Raji (cell line): ENCODE results near the gene TMEM123.

Experiments used
- POLR2A ChIP-seq: IDR thresholded peaks from 2 replicates; pipeline ENCODE4 v1.6.1; 2011; ENCODE audit warnings: low read depth, low read length, control low read depth; ENCODE audit not compliant: insufficient read depth

Gene TMEM123

DNA sequence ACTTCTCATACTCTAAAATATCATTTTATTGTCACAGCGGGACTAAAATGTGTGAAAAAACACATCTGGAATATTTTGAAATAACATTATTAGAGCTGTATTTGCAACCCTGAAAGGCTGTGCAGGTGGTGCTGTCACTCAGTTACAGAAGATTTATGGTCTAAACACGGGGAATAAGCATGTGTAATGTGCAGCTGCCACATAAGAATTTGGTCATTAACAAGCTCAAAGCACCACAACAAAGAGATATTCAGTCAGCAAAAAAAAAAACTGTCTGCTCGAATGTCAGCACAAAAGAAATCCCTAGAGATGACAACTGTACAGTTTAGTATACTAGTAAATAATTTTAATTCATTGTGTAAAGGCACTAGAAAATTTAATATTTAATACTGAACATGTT is 31.3 kb downstream of the TMEM123 start:
- no peak for TF ChIP-seq POLR2A

DNA sequence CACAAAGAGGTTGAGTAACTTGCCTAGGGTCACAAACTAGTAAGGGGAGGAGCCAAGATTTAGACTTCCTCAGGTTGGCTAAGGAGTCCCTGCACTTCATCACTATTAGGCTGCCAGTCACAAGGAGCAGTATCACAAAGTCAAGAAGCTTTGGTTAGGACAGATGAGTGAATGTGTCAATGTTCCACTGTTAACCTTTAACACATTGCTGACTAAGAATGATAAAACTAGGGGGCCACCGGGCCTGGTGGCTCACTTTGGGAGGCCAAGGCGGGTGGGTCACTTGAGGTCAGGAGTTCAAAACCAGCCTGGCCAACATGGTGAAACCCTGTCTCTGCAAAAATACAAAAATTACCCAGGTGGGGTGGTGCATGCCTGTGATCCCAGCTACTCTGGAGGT is 32.0 kb downstream of the TMEM123 start:
- no peak for TF ChIP-seq POLR2A

DNA sequence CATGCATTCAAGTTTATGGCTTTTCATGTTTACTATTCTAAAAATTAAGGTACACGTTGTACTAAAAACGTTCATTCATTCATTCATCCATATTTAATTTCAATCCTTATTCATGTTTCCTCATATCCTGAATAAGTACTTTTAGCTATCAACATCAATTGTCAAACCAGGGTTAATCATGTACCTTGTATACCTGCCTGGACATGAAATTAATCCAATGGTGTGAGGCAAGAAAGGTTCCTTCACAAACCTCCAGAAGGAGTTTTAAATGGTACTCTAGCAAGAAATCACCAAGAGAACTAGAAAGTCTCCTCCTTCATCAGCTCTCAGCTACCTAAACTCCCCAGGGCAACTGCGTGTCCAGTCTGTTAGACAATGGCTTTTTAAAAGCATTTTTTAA is 33.4 kb downstream of the TMEM123 start:
- TF ChIP-seq POLR2A: no peak

DNA sequence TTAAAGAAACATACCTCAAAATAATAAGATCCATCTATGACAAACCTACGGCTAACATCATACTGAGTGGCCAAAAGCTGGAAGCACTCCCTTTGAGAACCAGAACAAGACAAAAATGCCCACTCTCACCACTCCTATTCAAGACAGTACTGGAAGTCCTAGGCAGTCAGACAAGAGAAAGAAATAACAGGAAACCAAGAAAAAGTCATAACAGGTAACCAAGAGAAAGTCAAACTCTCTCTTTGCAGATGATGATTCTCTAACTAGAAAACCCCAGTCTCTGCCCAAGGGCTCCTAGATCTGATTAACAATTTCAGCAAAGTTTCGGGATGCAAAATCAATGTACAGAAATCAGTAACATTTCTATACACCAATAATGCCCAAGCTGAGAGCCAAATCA is 35.6 kb downstream of the TMEM123 start:
- no peak for TF ChIP-seq POLR2A

DNA sequence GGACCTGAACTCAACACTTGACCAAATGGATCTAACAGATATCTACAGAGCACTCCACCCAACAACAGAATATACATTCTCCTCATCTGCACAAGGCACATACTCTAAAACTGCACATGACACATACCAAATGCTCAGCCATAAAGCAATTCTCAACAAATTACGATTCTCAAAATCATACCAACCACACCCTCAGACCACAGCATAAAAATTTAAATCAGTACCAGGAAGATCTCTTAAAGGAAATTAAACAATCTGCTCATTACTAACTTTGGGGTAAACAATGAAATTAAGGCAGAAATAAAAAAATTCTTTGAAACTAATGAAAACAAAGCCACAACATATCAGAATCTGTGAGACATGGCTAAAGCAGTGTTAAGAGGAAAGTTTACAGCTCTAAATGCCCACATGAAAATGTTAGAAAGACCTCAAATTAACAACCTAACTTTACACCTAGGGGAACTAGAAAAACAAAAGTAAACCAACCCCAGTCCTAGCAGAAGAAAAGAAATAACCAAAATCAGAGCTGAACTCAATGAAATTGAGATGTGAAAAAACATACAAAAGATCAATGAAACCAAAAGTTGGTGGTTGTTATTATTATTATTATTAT is 37.2 kb downstream of the TMEM123 start:
- TF ChIP-seq POLR2A: no peak

DNA sequence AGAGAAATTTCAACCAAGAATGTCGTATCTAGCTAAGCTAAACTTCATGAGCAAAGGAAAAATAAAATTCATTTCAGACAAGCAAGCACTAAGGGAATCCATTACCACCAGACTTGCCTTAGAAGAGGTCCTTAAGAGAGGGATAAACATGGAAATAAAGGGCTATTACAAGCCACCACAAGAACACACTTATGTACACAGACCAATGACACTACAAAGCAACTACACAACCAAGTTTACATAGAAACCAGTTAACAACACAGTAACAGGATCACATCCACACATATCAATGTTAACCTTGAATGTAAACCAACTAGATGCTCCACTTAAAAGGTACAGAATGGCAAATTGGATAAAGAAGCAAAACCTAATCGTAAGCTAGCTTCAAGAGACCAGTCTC is 38.0 kb downstream of the TMEM123 start:
- TF ChIP-seq POLR2A: no peak

DNA sequence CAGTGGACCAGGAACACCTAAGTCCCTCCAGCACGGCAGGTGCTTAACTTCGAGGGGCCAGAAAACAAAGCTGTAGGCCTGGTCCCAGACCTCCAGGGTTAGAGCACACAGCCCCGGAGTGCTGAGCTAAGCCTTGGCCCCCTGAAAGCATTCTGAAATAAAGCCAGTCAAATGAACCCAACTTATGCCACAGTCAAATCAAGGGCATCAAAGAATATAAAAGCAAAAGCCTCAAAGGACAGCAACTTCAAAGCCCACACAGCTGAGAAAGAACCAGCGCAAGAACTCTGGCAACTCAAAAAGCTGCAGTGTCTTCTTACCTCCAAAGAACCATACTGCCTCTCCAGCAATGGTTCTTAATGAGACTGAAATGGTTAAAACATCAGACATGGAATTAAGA is 39.1 kb downstream of the TMEM123 start:
- no peak for TF ChIP-seq POLR2A

DNA sequence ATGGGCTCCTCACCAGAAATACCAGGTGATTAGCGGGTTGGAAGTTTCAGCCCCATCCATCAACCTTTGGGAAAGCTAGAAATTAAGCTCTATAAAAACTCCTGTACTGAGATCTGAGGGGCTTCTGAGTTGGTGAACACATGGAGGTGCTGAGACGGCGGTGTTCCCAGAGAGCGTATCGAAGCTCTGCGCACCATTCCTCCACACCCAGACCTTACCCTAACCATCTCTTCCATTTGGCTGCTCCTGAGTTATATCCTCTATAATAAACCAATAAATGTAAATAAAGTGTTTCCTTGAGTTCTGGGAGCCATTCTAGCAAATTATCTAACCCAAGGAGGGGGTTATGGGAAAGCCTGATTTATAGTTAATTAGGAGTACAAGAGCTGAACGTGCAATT is 41.4 kb downstream of the TMEM123 start:
- no peak for TF ChIP-seq POLR2A

DNA sequence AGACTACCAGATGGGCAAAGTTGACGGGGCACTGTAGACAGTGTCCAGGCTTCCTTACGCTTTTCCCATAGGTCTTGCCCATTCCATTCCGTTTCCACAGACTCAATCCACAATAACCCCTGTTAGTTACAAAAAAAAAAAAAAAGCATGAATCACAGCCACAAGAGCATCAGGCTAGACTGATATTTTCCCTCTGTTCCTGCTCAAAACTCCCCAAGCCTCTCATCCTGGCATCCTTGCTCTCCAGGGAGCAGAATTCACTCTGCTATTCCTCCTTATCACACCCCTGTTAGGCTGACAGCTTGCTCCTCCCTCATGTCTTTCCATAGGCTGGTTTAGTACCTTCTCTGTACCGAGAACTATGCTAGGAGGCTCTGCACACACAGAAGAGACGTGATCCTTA is 42.2 kb downstream of the TMEM123 start:
- TF ChIP-seq POLR2A: no peak

DNA sequence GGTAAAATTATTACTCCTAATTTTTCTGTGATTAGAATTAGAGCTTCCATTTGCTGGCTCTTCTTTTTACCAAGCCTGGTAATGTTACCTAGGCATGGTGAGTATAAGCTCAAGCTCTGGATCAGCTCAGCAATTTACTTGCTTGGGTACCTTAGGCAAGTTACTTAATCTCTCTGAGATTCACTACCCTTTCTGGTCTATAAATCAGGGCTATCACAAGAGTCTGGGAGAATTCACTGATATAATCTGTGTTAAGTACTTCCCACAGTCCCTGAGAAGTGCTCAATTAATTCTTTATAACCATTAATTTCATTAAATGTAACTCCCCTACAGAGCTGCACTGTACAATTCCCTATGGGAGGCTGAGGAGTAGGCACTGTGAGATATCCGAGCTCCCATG is 44.2 kb downstream of the TMEM123 start:
- TF ChIP-seq POLR2A: no peak

DNA sequence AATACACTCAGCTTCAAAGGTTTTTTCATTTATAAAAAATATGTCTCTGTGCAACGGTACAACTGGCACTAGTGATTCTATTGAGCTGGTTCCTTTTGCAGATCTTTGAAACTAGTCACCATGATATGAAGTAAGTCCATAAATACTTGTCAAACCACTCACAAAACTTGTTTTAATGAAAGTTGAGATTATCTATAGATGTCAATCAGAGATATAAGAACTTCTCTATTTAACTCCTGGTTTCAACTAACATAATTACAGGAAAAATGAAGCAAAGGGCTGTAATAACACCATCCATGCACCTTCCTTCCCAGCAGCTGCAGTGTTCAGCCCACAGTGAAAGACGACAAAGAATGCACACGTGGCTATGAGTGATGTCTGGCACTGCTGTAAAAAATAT is 44.7 kb downstream of the TMEM123 start:
- no peak for TF ChIP-seq POLR2A

DNA sequence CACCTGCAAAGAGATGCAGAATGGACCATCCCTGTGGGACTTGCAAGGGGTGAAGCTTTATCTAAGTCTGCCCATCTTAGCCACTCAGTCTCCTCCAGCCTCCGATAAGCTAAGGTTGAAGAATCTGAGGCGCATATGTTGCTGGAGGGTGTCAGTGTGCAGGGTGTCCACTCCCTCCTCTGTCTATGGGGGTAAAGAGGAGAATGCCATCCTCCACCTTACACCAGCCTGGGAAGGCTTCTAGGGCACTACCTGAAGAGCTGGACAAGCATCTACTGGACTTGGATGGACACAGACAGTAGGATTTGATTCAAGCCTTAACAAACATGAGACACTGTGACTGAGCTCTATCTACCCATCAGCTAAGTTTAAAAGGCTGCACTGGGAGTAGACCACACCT is 46.5 kb downstream of the TMEM123 start:
- TF ChIP-seq POLR2A: no peak

DNA sequence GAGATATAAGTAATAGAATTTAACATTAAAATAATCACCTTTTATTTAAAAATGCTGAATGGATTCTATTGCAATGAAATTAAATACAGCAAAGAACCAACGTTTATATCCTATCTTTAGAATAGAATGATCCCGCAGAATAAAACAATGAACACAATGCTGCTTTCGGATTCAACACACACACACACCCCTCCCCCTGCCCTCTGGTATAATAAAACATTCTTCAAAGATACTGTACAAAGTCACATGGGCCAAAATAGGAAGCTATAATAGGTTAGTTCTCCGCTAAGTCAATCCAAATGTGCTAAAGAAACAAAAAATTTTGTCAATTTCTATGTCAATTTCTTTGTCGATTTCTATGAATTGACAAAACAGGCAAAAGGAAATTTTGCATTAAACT is 47.1 kb downstream of the TMEM123 start:
- TF ChIP-seq POLR2A: no peak

DNA sequence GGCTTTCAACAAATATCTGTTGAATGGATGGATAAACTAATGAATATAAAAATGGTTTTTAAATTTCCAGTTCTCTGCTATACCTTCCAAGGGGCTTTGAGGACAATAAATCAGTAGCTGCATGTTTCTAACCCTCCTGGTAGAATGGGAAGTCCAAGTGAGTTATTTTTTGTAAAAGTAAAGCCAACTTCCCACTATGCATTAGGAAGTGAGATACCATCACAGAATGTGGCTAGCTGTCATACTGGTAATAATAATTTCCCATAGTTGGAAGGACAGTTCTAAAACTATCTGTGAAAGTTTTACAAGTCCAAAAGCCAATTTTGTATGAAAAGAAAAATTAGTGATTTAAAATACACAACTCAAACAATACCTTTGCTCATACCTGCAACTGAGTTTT is 50.0 kb downstream of the TMEM123 start:
- TF ChIP-seq POLR2A: no peak

DNA sequence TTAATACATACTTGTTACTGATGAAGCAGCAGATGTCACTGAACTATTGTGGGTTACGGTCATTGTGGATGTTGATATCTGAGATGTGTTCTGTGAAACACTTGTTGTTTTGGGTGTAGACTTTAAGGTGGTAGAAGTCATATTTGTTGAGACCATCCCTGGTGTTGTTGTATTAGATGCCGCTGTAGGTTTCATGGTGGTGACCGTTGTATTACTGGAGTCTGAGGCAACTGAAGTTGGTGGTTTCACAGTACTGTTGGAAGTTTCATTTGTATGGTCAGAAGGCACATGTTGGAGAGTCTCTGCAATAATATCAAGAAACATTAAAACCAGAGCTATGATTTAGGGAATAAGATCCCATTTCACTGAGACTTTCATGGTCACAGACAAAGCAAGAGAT is 50.7 kb downstream of the TMEM123 start:
- no peak for TF ChIP-seq POLR2A

DNA sequence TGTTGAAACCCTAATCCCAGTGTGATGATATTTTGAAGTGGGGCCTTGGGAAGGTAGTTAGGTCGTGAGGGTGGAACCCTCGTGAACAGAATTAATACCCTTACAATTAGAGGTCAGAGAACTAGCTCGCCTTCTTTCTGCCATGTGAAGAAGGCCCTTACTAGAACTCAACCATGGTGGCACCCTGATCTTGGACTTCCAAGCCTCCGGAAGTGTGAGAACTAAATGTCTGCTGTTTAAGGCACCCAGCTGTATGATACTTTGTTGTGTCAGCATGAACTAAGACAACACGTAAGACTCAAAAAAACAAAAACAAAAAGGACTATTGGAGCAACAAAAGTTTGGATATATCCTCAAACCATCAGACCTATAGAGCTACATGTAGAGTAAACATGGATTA is 52.0 kb downstream of the TMEM123 start:
- no peak for TF ChIP-seq POLR2A

DNA sequence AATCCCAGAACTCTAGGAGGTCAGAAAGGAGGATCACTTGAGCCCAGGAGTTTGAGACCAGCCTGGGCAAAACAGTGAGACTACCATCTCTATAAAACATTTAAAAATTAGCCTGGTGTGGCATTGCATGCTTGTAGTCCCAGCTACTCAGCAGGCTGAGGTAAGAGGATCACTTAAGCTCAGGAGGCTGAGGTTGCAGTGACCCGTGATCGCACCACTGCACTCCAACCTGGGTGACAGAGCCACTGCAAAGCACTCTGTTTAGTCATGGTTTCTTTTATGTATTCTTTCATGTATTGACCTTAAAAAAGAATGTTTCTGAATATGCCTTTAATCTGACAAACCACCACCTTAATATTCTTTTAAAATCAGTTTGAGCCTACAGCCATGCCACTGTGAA is 53.4 kb downstream of the TMEM123 start:
- TF ChIP-seq POLR2A: no peak

DNA sequence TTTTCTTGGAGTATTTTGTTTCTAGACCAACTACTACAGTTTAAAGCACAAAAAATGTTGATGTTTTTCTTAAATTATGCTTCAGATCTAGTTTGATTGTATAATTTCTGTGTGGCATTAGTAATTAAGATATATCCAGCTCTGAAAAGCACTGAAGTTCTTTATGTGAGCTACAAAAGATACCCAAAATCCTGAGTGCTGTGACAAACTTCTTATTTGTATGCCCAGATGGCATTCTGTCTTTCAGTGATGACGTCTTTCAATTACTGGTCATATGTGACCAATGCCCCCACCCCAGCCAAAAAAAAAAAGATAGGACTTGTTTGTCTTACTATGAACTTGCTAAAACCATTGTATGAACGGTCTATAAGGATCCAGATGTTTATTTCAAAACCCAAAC is 54.3 kb downstream of the TMEM123 start:
- TF ChIP-seq POLR2A: no peak
